ENCODE results near the gene CTSE. TPM values are rescaled to one million over a fixed set of nuclear protein-coding genes. Genes with fewer than 3 reads are reported as not detected.

Gene CTSE
- total and polyA plus RNA-seq, 9 of the 15 experiments (the other 6 are each of a cell fraction or from before 2014, with no cell fraction given) = 0.04 to 0.18 (median 0.09) TPM; not detected in 4

DNA sequence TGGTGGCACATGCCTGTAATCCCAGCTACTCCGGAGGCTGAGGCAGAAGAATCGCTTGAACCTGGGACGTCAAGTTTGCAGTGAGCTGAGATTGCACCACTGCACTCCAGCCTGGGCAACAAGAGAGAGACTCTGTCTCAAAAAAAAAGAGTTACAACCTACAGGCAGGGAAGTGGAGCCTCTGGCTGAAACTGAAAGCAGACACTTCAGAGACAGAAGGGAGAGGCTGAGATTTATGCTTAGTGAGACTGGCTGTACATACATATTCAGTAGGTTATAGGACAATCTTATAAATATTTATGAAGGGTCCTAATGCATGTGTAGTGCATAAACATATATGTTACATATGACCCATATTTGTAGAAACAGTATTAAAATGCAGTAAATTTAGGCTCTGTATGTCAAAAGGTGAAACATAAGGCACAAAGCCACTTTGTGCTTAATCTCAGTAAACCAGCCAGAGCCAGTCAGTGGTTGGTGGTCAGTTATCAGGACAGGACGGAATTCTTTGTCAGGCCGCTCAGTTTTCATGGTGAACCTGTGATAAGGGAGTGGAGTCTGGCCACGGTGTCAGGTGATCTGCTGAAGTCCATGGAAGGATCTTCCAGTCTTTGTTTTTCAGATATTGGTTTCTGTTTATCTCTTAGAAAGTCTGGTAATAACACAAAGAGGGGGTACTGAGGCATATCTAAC lies 42.9 kb upstream of the CTSE start (continued):
- TF ChIP-seq ZNF589 (CRISPR knock-in tag; IDR thresholded peaks at IDR 0.05; ENCODE audit: low read depth) (peak; percentile 82), CTBP1 (IDR thresholded peaks at IDR 0.05; ENCODE audit: borderline replicate concordance) (peak; percentile 68; the same call in 1 of the 2 replicates), GATAD2B (IDR thresholded peaks at IDR 0.05; ENCODE audit: borderline replicate concordance) (no peak), TAF1 (IDR thresholded peaks at IDR 0.05; ENCODE audit: control insufficient read depth, extremely low read depth, insufficient read depth, low read length, severe bottlenecking) (no peak), ZNF316 (IDR thresholded peaks at IDR 0.05) (no peak), ZEB2 (IDR thresholded peaks at IDR 0.05) (peak; percentile 43; the same call in 1 of the 2 replicates), HDAC6 (IDR thresholded peaks at IDR 0.05; ENCODE audit: low read depth, low read length) (no peak), CHD2 (IDR thresholded peaks at IDR 0.05; ENCODE audit: low read depth, low read length) (no peak), TBL1XR1 (IDR thresholded peaks at IDR 0.05; ENCODE audit: low read length in 2 of 2) (peak in 1 of 2 experiments; percentile 78; a peak in 3 of 4 replicates), MTA3 (IDR thresholded peaks at IDR 0.05; ENCODE audit: borderline replicate concordance) (no peak), HDAC2 (IDR thresholded peaks at IDR 0.05) (peak; percentile 87), ZNF121 (CRISPR knock-in tag; conservative IDR thresholded peaks at IDR 0.05) (no peak), DPF2 (IDR thresholded peaks at IDR 0.05) (peak; percentile 55; the same call in 1 of the 2 replicates), PHB2 (IDR thresholded peaks at IDR 0.05; ENCODE audit: low read depth) (no peak)
- TF ChIP-seq, protein P1, sequence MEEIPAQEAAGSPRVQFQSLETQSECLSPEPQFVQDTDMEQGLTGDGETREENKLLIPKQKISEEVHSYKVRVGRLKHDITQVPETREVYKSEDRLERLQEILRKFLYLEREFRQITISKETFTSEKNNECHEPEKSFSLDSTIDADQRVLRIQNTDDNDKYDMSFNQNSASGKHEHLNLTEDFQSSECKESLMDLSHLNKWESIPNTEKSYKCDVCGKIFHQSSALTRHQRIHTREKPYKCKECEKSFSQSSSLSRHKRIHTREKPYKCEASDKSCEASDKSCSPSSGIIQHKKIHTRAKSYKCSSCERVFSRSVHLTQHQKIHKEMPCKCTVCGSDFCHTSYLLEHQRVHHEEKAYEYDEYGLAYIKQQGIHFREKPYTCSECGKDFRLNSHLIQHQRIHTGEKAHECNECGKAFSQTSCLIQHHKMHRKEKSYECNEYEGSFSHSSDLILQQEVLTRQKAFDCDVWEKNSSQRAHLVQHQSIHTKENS (CRISPR knock-in tag; IDR thresholded peaks at IDR 0.05) = no peak
- TF ChIP-seq, protein P2, sequence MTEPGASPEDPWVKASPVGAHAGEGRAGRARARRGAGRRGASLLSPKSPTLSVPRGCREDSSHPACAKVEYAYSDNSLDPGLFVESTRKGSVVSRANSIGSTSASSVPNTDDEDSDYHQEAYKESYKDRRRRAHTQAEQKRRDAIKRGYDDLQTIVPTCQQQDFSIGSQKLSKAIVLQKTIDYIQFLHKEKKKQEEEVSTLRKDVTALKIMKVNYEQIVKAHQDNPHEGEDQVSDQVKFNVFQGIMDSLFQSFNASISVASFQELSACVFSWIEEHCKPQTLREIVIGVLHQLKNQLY (CRISPR knock-in tag; conservative IDR thresholded peaks at IDR 0.05) = no peak
- TF ChIP-seq, protein P3, sequence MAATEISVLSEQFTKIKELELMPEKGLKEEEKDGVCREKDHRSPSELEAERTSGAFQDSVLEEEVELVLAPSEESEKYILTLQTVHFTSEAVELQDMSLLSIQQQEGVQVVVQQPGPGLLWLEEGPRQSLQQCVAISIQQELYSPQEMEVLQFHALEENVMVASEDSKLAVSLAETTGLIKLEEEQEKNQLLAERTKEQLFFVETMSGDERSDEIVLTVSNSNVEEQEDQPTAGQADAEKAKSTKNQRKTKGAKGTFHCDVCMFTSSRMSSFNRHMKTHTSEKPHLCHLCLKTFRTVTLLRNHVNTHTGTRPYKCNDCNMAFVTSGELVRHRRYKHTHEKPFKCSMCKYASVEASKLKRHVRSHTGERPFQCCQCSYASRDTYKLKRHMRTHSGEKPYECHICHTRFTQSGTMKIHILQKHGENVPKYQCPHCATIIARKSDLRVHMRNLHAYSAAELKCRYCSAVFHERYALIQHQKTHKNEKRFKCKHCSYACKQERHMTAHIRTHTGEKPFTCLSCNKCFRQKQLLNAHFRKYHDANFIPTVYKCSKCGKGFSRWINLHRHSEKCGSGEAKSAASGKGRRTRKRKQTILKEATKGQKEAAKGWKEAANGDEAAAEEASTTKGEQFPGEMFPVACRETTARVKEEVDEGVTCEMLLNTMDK (IDR thresholded peaks at IDR 0.05; ENCODE audit: borderline replicate concordance, insufficient read depth, low read depth, low read length, poor library complexity, severe bottlenecking) = no peak
- TF ChIP-seq, protein P4, sequence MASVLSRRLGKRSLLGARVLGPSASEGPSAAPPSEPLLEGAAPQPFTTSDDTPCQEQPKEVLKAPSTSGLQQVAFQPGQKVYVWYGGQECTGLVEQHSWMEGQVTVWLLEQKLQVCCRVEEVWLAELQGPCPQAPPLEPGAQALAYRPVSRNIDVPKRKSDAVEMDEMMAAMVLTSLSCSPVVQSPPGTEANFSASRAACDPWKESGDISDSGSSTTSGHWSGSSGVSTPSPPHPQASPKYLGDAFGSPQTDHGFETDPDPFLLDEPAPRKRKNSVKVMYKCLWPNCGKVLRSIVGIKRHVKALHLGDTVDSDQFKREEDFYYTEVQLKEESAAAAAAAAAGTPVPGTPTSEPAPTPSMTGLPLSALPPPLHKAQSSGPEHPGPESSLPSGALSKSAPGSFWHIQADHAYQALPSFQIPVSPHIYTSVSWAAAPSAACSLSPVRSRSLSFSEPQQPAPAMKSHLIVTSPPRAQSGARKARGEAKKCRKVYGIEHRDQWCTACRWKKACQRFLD (CRISPR knock-in tag; IDR thresholded peaks at IDR 0.05) = no peak
- TF ChIP-seq, protein P5, sequence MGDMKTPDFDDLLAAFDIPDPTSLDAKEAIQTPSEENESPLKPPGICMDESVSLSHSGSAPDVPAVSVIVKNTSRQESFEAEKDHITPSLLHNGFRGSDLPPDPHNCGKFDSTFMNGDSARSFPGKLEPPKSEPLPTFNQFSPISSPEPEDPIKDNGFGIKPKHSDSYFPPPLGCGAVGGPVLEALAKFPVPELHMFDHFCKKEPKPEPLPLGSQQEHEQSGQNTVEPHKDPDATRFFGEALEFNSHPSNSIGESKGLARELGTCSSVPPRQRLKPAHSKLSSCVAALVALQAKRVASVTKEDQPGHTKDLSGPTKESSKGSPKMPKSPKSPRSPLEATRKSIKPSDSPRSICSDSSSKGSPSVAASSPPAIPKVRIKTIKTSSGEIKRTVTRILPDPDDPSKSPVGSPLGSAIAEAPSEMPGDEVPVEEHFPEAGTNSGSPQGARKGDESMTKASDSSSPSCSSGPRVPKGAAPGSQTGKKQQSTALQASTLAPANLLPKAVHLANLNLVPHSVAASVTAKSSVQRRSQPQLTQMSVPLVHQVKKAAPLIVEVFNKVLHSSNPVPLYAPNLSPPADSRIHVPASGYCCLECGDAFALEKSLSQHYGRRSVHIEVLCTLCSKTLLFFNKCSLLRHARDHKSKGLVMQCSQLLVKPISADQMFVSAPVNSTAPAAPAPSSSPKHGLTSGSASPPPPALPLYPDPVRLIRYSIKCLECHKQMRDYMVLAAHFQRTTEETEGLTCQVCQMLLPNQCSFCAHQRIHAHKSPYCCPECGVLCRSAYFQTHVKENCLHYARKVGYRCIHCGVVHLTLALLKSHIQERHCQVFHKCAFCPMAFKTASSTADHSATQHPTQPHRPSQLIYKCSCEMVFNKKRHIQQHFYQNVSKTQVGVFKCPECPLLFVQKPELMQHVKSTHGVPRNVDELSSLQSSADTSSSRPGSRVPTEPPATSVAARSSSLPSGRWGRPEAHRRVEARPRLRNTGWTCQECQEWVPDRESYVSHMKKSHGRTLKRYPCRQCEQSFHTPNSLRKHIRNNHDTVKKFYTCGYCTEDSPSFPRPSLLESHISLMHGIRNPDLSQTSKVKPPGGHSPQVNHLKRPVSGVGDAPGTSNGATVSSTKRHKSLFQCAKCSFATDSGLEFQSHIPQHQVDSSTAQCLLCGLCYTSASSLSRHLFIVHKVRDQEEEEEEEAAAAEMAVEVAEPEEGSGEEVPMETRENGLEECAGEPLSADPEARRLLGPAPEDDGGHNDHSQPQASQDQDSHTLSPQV (IDR thresholded peaks at IDR 0.05) = no peak
